Measurements from ENCODE around the gene ADRA1B. TPM values are rescaled to one million over a fixed set of nuclear protein-coding genes. Genes with fewer than 3 reads are reported as not detected.
"Not testable (repeated sequence)": the region's sequence is repeated elsewhere in the genome, so short reads cannot be mapped to it uniquely, and the experiment has no call there.

Gene ADRA1B
- total and polyA plus RNA-seq, 4 donors: 2.1 to 11.6 (median 7.0) TPM

GRCh38 chr5:159995907-159996306, 79.6 kb downstream of the ADRA1B start:
- Histone ChIP-seq H3K36me3 (ENCODE audit: control insufficient read depth, insufficient read depth, low read length) (no peaks in the 10 kb centered on the region), H3K27ac (ENCODE audit: low read depth, low read length) (no peak overlapping the region), H3K4me1 (ENCODE audit: control insufficient read depth, insufficient read depth, low read length) (no peaks in the 10 kb centered on the region), H3K27me3 (ENCODE audit: control insufficient read depth, insufficient read depth, low read length) (no peaks in the 10 kb centered on the region), H3K4me3 (ENCODE audit: low read depth, low read length) (no peak overlapping the region), H3K9me3 (ENCODE audit: control insufficient read depth, insufficient read depth, low read length) (peaks cover 2% of the 10 kb centered on the region)
- peak in 1 of 6 donors; percentile 54 for DNase-seq (ENCODE audit: low read depth in 4 of 6, low spot score in 6 of 6)
- 60% methylated on average over 1 of the region's 3 CpGs for WGBS (ENCODE audit: insufficient coverage)

GRCh38 chr5:160001457-160001856, 85.2 kb downstream of the ADRA1B start:
- H3K27ac ChIP-seq (ENCODE audit: low read depth, low read length): no peak overlapping the region
- 95% methylated on average over 2 of the region's 3 CpGs for WGBS (ENCODE audit: insufficient coverage)
- peak in 1 of 6 donors; percentile 4 for DNase-seq (ENCODE audit: low read depth in 4 of 6, low spot score in 6 of 6)

GRCh38 chr5:160007514-160007913, 91.2 kb downstream of the ADRA1B start:
- Histone ChIP-seq H3K4me3 (ENCODE audit: low read depth, low read length) (no peak overlapping the region), H3K36me3 (ENCODE audit: control insufficient read depth, insufficient read depth, low read length) (peaks cover 4% of the 10 kb centered on the region), H3K4me1 (ENCODE audit: control insufficient read depth, insufficient read depth, low read length) (peaks cover 15% of the 10 kb centered on the region), H3K9me3 (ENCODE audit: control insufficient read depth, insufficient read depth, low read length) (no peaks in the 10 kb centered on the region), H3K27ac (ENCODE audit: low read depth, low read length) (no peak overlapping the region), H3K27me3 (ENCODE audit: control insufficient read depth, insufficient read depth, low read length) (no peaks in the 10 kb centered on the region)
- no CpG with 5 or more reads among the region's 3 CpGs for WGBS (ENCODE audit: insufficient coverage)
- DNase-seq (ENCODE audit: low read depth in 4 of 6, low spot score in 6 of 6): peak in 1 of 6 donors; percentile 8

More at GRCh38 chr5:160001457-160001856, 85.2 kb downstream of the ADRA1B start:
- Histone ChIP-seq H3K9me3 (ENCODE audit: control insufficient read depth, insufficient read depth, low read length) (no peaks in the 10 kb centered on the region), H3K4me3 (ENCODE audit: low read depth, low read length) (no peak overlapping the region), H3K27me3 (ENCODE audit: control insufficient read depth, insufficient read depth, low read length) (no peaks in the 10 kb centered on the region), H3K36me3 (ENCODE audit: control insufficient read depth, insufficient read depth, low read length) (no peaks in the 10 kb centered on the region), H3K4me1 (ENCODE audit: control insufficient read depth, insufficient read depth, low read length) (no peaks in the 10 kb centered on the region)

GRCh38 chr5:160008529-160008876, 92.2 kb downstream of the ADRA1B start:
- Histone ChIP-seq H3K4me3 (ENCODE audit: low read depth, low read length) (peak overlapping the region; percentile 100), H3K4me1 (ENCODE audit: control insufficient read depth, insufficient read depth, low read length) (peaks cover 15% of the 10 kb centered on the region)
- peak in 1 of 6 donors; percentile 2 for DNase-seq (ENCODE audit: low read depth in 4 of 6, low spot score in 6 of 6)
- not testable (repeated sequence) for H3K27ac ChIP-seq (ENCODE audit: low read depth, low read length); H3K9me3 ChIP-seq (ENCODE audit: control insufficient read depth, insufficient read depth, low read length); H3K27me3 ChIP-seq (ENCODE audit: control insufficient read depth, insufficient read depth, low read length); H3K36me3 ChIP-seq (ENCODE audit: control insufficient read depth, insufficient read depth, low read length)
- WGBS (ENCODE audit: insufficient coverage): 89% methylated on average over 10 of the region's 14 CpGs

- WGBS (ENCODE audit: insufficient coverage): under 1% methylated on average over 30 of the region's 31 CpGs
- peaks cover 15% of the 10 kb centered on the region for H3K4me1 ChIP-seq (ENCODE audit: control insufficient read depth, insufficient read depth, low read length)
These were observed 92.8 kb downstream of the ADRA1B start, which contains the start of gene TTC1 for GRCh38 chr5:160008877-160009590. Gene TTC1, plus strand, starts transcription at chr5:160009139. Its CDS starts 1,390 bp downstream, at chr5:160010529.

GRCh38 chr5:160009591-160009989, 93.3 kb downstream of the ADRA1B start:
- Histone ChIP-seq H3K4me1 (ENCODE audit: control insufficient read depth, insufficient read depth, low read length) (peaks cover 15% of the 10 kb centered on the region), H3K27ac (ENCODE audit: low read depth, low read length) (peak overlapping the region; percentile 87), H3K9me3 (ENCODE audit: control insufficient read depth, insufficient read depth, low read length) (no peaks in the 10 kb centered on the region), H3K36me3 (ENCODE audit: control insufficient read depth, insufficient read depth, low read length) (peaks cover 11% of the 10 kb centered on the region), H3K27me3 (ENCODE audit: control insufficient read depth, insufficient read depth, low read length) (no peaks in the 10 kb centered on the region), H3K4me3 (ENCODE audit: low read depth, low read length) (peak overlapping the region; percentile 100)
- no peak for DNase-seq (ENCODE audit: low read depth in 4 of 6, low spot score in 6 of 6)
- 4% methylated on average over 11 of the region's 11 CpGs for WGBS (ENCODE audit: insufficient coverage)

More at GRCh38 chr5:160008877-160009590, 92.8 kb downstream of the ADRA1B start, which contains the start of gene TTC1:
- peak; percentile 99 to 100 (median 100) for DNase-seq (ENCODE audit: low read depth in 4 of 6, low spot score in 6 of 6)
- H3K36me3 ChIP-seq (ENCODE audit: control insufficient read depth, insufficient read depth, low read length): peaks cover 6% of the 10 kb centered on the region
- peak within 1 kb of the TSS; percentile 87 for H3K27ac ChIP-seq (ENCODE audit: low read depth, low read length)
- peak within 1 kb of the TSS; percentile 100 for H3K4me3 ChIP-seq (ENCODE audit: low read depth, low read length)
- no peaks in the 10 kb centered on the region for H3K27me3 ChIP-seq (ENCODE audit: control insufficient read depth, insufficient read depth, low read length)
- no peaks in the 10 kb centered on the region for H3K9me3 ChIP-seq (ENCODE audit: control insufficient read depth, insufficient read depth, low read length)

- no peak overlapping the region for H3K4me3 ChIP-seq (ENCODE audit: low read depth, low read length)
- H3K9me3 ChIP-seq (ENCODE audit: control insufficient read depth, insufficient read depth, low read length): no peaks in the 10 kb centered on the region
- no peaks in the 10 kb centered on the region for H3K27me3 ChIP-seq (ENCODE audit: control insufficient read depth, insufficient read depth, low read length)
- no peak overlapping the region for H3K27ac ChIP-seq (ENCODE audit: low read depth, low read length)
- peaks cover 19% of the 10 kb centered on the region for H3K36me3 ChIP-seq (ENCODE audit: control insufficient read depth, insufficient read depth, low read length)
- H3K4me1 ChIP-seq (ENCODE audit: control insufficient read depth, insufficient read depth, low read length): peaks cover 15% of the 10 kb centered on the region
- no peak for DNase-seq (ENCODE audit: low read depth in 4 of 6, low spot score in 6 of 6)
These were observed 95.2 kb downstream of the ADRA1B start for GRCh38 chr5:160011471-160011870.

- not testable (repeated sequence) for H3K27ac ChIP-seq (ENCODE audit: low read depth, low read length); DNase-seq (ENCODE audit: low read depth in 4 of 6, low spot score in 6 of 6); H3K27me3 ChIP-seq (ENCODE audit: control insufficient read depth, insufficient read depth, low read length); H3K4me3 ChIP-seq (ENCODE audit: low read depth, low read length); H3K9me3 ChIP-seq (ENCODE audit: control insufficient read depth, insufficient read depth, low read length)
- H3K4me1 ChIP-seq (ENCODE audit: control insufficient read depth, insufficient read depth, low read length): peaks cover 12% of the 10 kb centered on the region
- 95% methylated on average over 5 of the region's 6 CpGs for WGBS (ENCODE audit: insufficient coverage)
- peaks cover 19% of the 10 kb centered on the region for H3K36me3 ChIP-seq (ENCODE audit: control insufficient read depth, insufficient read depth, low read length)
These were observed 97.9 kb downstream of the ADRA1B start for GRCh38 chr5:160014197-160014596.

- no peak for DNase-seq (ENCODE audit: low read depth in 4 of 6, low spot score in 6 of 6)
- Histone ChIP-seq H3K9me3 (ENCODE audit: control insufficient read depth, insufficient read depth, low read length) (no peaks in the 10 kb centered on the region), H3K4me1 (ENCODE audit: control insufficient read depth, insufficient read depth, low read length) (no peaks in the 10 kb centered on the region), H3K27me3 (ENCODE audit: control insufficient read depth, insufficient read depth, low read length) (no peaks in the 10 kb centered on the region), H3K36me3 (ENCODE audit: control insufficient read depth, insufficient read depth, low read length) (peaks cover 13% of the 10 kb centered on the region), H3K27ac (ENCODE audit: low read depth, low read length) (no peak overlapping the region), H3K4me3 (ENCODE audit: low read depth, low read length) (no peak overlapping the region)
- WGBS (ENCODE audit: insufficient coverage): no CpG with 5 or more reads among the region's 2 CpGs
These were observed 102.8 kb downstream of the ADRA1B start for GRCh38 chr5:160018945-160019625.
